BLaER1 (cell line): ENCODE measurements around the gene BROX.
"Not testable (repeated sequence)": the region's sequence is repeated elsewhere in the genome, so short reads cannot be mapped to it uniquely, and the experiment has no call there.

ENCODE experiments used
- H3K27ac ChIP-seq: shearing (Covaris generic); formaldehyde crosslinking; 2 replicates; pipeline ENCODE4 v1.8.1; 2022
- H3K27me3 ChIP-seq: shearing (Covaris generic); formaldehyde crosslinking; 2 replicates; pipeline ENCODE4 v1.8.1; 2022
- H3K36me3 ChIP-seq: shearing (Covaris generic); formaldehyde crosslinking; 2 replicates; pipeline ENCODE4 v1.8.1; 2022
- H3K4me1 ChIP-seq: shearing (Covaris generic); formaldehyde crosslinking; 2 replicates; pipeline ENCODE4 v1.8.1; 2022
- H3K4me2 ChIP-seq: shearing (Covaris generic); formaldehyde crosslinking; 2 replicates; pipeline ENCODE4 v1.8.1; 2022
- H3K4me3 ChIP-seq: shearing (Covaris generic); formaldehyde crosslinking; 2 replicates; pipeline ENCODE4 v1.8.1; 2022
- H3K9ac ChIP-seq: shearing (Covaris generic); formaldehyde crosslinking; 2 replicates; pipeline ENCODE4 v1.8.1; 2022
- H3K9me3 ChIP-seq: shearing (Covaris generic); formaldehyde crosslinking; 2 replicates; pipeline ENCODE4 v1.8.1; 2022
- H4K20me1 ChIP-seq: shearing (Covaris generic); formaldehyde crosslinking; 2 replicates; pipeline ENCODE4 v1.8.1; 2022
- Cebpa-rat ChIP-seq: shearing (Covaris generic); IDR thresholded peaks from 2 replicates; pipeline ENCODE4 v1.8.1; 2022

Gene BROX

GRCh38 chr1:222712253-222713090, at the start of gene BROX, which contains the start of gene AIDA:
Gene BROX, plus strand, starts transcription at chr1:222712564. Its CDS starts 3,136 bp downstream, at chr1:222715700.
Gene AIDA, minus strand, starts transcription at chr1:222712491. Its CDS starts 174 bp downstream, at chr1:222712317.
- Histone ChIP-seq H3K9me3 (no peaks in the 10 kb centered on the region), H3K9ac (peak within 1 kb of the TSS; percentile 99), H3K27ac (peak within 1 kb of the TSS; percentile 99), H3K36me3 (peaks cover 23% of the 10 kb centered on the region), H3K4me3 (peak within 1 kb of the TSS; percentile 97), H3K4me1 (peaks cover 26% of the 10 kb centered on the region), H4K20me1 (0 out of 2 replicates have a peak, but pooled peaks cover 5% of the 10 kb centered on the region), H3K4me2 (peak within 1 kb of the TSS; percentile 86), H3K27me3 (no peaks in the 10 kb centered on the region)
- TF ChIP-seq Cebpa-rat = no peak

GRCh38 chr1:222663431-222663934, 48.9 kb upstream of the BROX start:
- no peak for TF ChIP-seq Cebpa-rat

GRCh38 chr1:222665964-222666363, 46.4 kb upstream of the BROX start:
- Histone ChIP-seq H3K4me2 (no peak overlapping the region), H3K9me3 (no peaks in the 10 kb centered on the region), H4K20me1 (no peaks in the 10 kb centered on the region), H3K27me3 (no peaks in the 10 kb centered on the region), H3K36me3 (peaks cover 76% of the 10 kb centered on the region), H3K27ac (no peak overlapping the region), H3K4me1 (no peaks in the 10 kb centered on the region), H3K4me3 (no peak overlapping the region), H3K9ac (no peak overlapping the region)
- no peak for TF ChIP-seq Cebpa-rat

More at GRCh38 chr1:222663431-222663934, 48.9 kb upstream of the BROX start:
- no peaks in the 10 kb centered on the region for H3K9me3 ChIP-seq
- peaks cover 91% of the 10 kb centered on the region for H3K36me3 ChIP-seq
- H3K27me3 ChIP-seq = no peaks in the 10 kb centered on the region
- no peak overlapping the region for H3K4me2 ChIP-seq
- H3K4me3 ChIP-seq = no peak overlapping the region
- H3K4me1 ChIP-seq = no peaks in the 10 kb centered on the region
- H4K20me1 ChIP-seq = no peaks in the 10 kb centered on the region
- H3K27ac ChIP-seq = no peak overlapping the region
- H3K9ac ChIP-seq = no peak overlapping the region

- not testable (repeated sequence) for H3K4me3 ChIP-seq, H3K9ac ChIP-seq, H3K4me2 ChIP-seq, H3K9me3 ChIP-seq, H3K4me1 ChIP-seq, H4K20me1 ChIP-seq, H3K27me3 ChIP-seq, H3K27ac ChIP-seq
- H3K36me3 ChIP-seq = peaks cover 73% of the 10 kb centered on the region
Observed at GRCh38 chr1:222668184-222668583, 44.2 kb upstream of the BROX start.

- H3K4me3 ChIP-seq, H3K27ac ChIP-seq, H3K27me3 ChIP-seq, H3K9ac ChIP-seq, H3K4me2 ChIP-seq, H4K20me1 ChIP-seq, H3K9me3 ChIP-seq, H3K4me1 ChIP-seq: not testable (repeated sequence)
- H3K36me3 ChIP-seq = peaks cover 73% of the 10 kb centered on the region
Observed at GRCh38 chr1:222669107-222669506, 43.3 kb upstream of the BROX start.

GRCh38 chr1:222670110-222670509, 42.3 kb upstream of the BROX start:
- H3K9me3 ChIP-seq = no peaks in the 10 kb centered on the region
- peaks cover 68% of the 10 kb centered on the region for H3K36me3 ChIP-seq
- H3K27ac ChIP-seq = no peak overlapping the region

GRCh38 chr1:222680080-222680479, 32.3 kb upstream of the BROX start:
- no peak overlapping the region for H3K4me2 ChIP-seq
- no peak overlapping the region for H3K4me3 ChIP-seq
- H3K9ac ChIP-seq = no peak overlapping the region
- H3K4me1 ChIP-seq = no peaks in the 10 kb centered on the region
- H3K36me3 ChIP-seq = peaks cover 36% of the 10 kb centered on the region
- H3K27ac ChIP-seq = no peak overlapping the region
- no peaks in the 10 kb centered on the region for H3K9me3 ChIP-seq
- H4K20me1 ChIP-seq = no peaks in the 10 kb centered on the region
- no peaks in the 10 kb centered on the region for H3K27me3 ChIP-seq
- no peak for TF ChIP-seq Cebpa-rat

More at GRCh38 chr1:222670110-222670509, 42.3 kb upstream of the BROX start:
- Histone ChIP-seq H4K20me1 (no peaks in the 10 kb centered on the region), H3K4me1 (no peaks in the 10 kb centered on the region), H3K4me3 (no peak overlapping the region), H3K9ac (no peak overlapping the region), H3K27me3 (no peaks in the 10 kb centered on the region), H3K4me2 (no peak overlapping the region)
- no peak for TF ChIP-seq Cebpa-rat

- H3K4me1 ChIP-seq = no peaks in the 10 kb centered on the region
- no peak for TF ChIP-seq Cebpa-rat
- H3K27me3 ChIP-seq = no peaks in the 10 kb centered on the region
Observed at GRCh38 chr1:222691016-222691415, 21.3 kb upstream of the BROX start.

GRCh38 chr1:222694927-222695326, 17.4 kb upstream of the BROX start:
- H3K9ac ChIP-seq = no peak overlapping the region
- H4K20me1 ChIP-seq = peaks cover 9% of the 10 kb centered on the region
- peaks cover 27% of the 10 kb centered on the region for H3K36me3 ChIP-seq
- H3K4me1 ChIP-seq = no peaks in the 10 kb centered on the region
- H3K4me2 ChIP-seq = no peak overlapping the region
- H3K27ac ChIP-seq = no peak overlapping the region
- no peak for TF ChIP-seq Cebpa-rat
- no peak overlapping the region for H3K4me3 ChIP-seq
- H3K9me3 ChIP-seq = no peaks in the 10 kb centered on the region
- H3K27me3 ChIP-seq = no peaks in the 10 kb centered on the region

More at GRCh38 chr1:222691016-222691415, 21.3 kb upstream of the BROX start:
- Histone ChIP-seq H3K36me3 (peaks cover 29% of the 10 kb centered on the region), H3K27ac (no peak overlapping the region), H3K9ac (no peak overlapping the region), H3K4me3 (no peak overlapping the region), H3K9me3 (no peaks in the 10 kb centered on the region), H3K4me2 (no peak overlapping the region), H4K20me1 (peaks cover 9% of the 10 kb centered on the region)

- Histone ChIP-seq H3K4me1 (no peaks in the 10 kb centered on the region), H4K20me1 (peaks cover 9% of the 10 kb centered on the region), H3K4me3 (no peak overlapping the region), H3K27me3 (no peaks in the 10 kb centered on the region), H3K27ac (no peak overlapping the region), H3K9me3 (peaks cover 6% of the 10 kb centered on the region; the same call in 1 of the 2 replicates), H3K36me3 (peaks cover 46% of the 10 kb centered on the region), H3K9ac (no peak overlapping the region), H3K4me2 (no peak overlapping the region)
- TF ChIP-seq Cebpa-rat = no peak
Observed at GRCh38 chr1:222696741-222697140, 15.6 kb upstream of the BROX start.
